ENCODE data around the gene DHX8. TPM values are rescaled to one million over a fixed set of nuclear protein-coding genes. Genes with fewer than 3 reads are reported as not detected.
"Not testable (repeated sequence)": the region's sequence is repeated elsewhere in the genome, so short reads cannot be mapped to it uniquely, and the experiment has no call there.

Gene DHX8
- polyA plus RNA-seq, 1 experiment = 42.7 TPM

DNA sequence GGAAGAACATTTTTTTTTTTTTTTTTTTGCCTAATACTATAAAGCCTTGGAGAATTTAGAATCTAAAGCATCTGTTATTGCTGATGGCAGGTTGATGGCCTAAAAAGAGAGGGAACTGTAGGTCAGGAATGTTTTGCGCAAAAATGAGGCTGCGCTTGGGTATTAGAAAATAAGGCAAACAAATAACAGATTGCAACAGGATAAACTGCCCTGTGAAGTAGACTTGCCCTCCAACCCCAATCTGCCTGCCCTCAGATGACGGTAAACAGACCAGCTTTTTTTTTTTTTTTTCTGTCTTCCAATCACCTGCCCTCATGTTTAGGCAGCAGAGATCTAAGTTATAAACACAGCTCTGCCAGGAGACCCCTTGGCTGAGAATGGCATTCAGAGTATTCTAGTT is 3.8 kb upstream of the DHX8 start:
- DNase-seq (ENCODE audit: low read depth) = no peak
- Histone ChIP-seq H3K36me3 (ENCODE audit: control insufficient read depth, insufficient read depth, low read length) (no peaks in the 10 kb centered on the region), H3K4me3 (ENCODE audit: low read depth, low read length) (no peak overlapping the region), H3K27me3 (ENCODE audit: control insufficient read depth, insufficient read depth, low read length) (no peaks in the 10 kb centered on the region)
- TF ChIP-seq, protein P1, sequence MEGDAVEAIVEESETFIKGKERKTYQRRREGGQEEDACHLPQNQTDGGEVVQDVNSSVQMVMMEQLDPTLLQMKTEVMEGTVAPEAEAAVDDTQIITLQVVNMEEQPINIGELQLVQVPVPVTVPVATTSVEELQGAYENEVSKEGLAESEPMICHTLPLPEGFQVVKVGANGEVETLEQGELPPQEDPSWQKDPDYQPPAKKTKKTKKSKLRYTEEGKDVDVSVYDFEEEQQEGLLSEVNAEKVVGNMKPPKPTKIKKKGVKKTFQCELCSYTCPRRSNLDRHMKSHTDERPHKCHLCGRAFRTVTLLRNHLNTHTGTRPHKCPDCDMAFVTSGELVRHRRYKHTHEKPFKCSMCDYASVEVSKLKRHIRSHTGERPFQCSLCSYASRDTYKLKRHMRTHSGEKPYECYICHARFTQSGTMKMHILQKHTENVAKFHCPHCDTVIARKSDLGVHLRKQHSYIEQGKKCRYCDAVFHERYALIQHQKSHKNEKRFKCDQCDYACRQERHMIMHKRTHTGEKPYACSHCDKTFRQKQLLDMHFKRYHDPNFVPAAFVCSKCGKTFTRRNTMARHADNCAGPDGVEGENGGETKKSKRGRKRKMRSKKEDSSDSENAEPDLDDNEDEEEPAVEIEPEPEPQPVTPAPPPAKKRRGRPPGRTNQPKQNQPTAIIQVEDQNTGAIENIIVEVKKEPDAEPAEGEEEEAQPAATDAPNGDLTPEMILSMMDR (IDR thresholded peaks at IDR 0.05; ENCODE audit: insufficient read depth, low read depth, low read length) = no peak
- ChIA-PET POLR2A (interaction anchor here (0.7 to 1.0 kb wide), 2 partner anchors 81 to 112 kb away, joined by 4 to 9 read pairs; no protein-coding TSS in a partner anchor), CTCF (interaction anchor here (6.8 kb wide), 1 partner anchor 84 kb away, joined by 395 read pairs; the partner anchor contains the start of gene ARL4D)

DNA sequence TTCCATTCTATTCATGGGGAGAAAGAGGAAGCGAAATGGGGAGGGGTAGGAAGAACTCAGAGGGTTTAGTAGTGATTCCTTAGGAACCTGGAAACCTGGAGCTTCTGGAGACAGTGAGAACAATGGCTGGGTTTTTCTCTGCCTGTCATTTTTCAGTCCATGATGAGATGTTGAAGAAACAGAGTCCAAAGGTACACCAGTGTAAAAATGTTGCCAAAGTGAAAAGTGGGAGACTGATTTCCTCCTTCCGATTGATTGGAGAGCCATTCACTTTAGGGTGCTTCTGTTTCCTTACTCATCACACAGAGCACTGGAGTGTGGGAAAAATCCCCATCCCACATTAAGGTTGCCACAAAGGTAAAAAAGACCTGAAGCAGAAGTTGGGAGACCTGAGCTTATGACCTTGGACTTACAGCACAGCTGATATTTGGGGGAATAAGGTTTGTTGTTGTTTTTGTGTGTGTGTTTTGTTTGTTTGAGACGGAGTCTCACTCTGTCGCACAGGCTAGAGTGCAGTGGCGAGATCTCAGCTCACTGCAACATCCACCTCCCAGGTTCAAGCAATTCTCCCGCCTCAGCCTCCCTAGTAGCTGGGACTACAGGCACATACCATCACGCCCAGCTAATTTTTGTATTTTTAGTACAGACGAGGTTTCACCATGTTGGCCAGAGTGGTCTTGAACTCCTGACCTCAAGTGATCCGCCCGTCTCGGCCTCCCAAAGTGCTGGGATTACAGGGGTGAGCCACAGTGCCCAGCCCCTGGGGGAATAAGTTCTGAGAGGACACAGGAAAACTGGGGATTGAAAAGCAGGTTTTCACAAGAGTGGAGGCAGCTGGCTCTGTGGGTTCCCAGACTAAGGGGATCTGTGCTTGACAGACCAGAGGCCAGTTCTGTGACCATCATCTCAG is 1.4 kb upstream of the DHX8 start:
- TF ChIP-seq, protein P1 (IDR thresholded peaks at IDR 0.05; ENCODE audit: insufficient read depth, low read depth, low read length) = no peak
- POLR2A ChIA-PET = interaction anchor here (1.5 kb wide), 2 partner anchors 84 to 94 kb away, joined by 6 read pairs; partner anchors contain the start of gene ARL4D
- Histone ChIP-seq H3K36me3 (ENCODE audit: control insufficient read depth, insufficient read depth, low read length) (no peaks in the 10 kb centered on the region), H3K4me3 (ENCODE audit: low read depth, low read length) (no peak overlapping the region), H3K27me3 (ENCODE audit: control insufficient read depth, insufficient read depth, low read length) (no peaks in the 10 kb centered on the region)
- CTCF ChIA-PET = interaction anchor here (0.6 to 6.8 kb wide), 17 partner anchors 9 to 952 kb away, joined by 3 to 395 read pairs (median 6); partner anchors contain the start of gene ARL4D
- DNase-seq (ENCODE audit: low read depth) = no peak

DNA sequence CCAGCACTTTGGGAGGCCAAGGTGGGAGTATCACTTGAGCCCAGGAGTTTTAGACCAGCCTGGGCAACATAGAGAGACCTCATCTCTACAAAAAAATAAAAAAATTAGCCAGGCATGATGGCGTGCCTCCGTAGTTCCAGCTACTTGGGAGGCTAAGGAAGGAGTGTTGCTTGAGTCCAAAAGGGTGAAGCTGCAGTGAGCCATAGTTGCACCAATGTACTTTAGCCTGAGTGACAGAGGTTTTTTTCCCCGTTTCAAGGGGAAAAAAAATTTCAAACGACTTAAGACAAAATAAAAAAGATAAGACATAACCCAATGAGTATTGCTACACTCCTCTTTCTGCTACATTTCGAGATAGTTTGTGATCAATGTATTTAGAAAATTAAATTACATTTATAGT is 6.8 kb downstream of the DHX8 start:
- peaks cover 6% of the 10 kb centered on the region for H3K36me3 ChIP-seq (ENCODE audit: control insufficient read depth, insufficient read depth, low read length)
- TF ChIP-seq, protein P1 (IDR thresholded peaks at IDR 0.05; ENCODE audit: insufficient read depth, low read depth, low read length) = no peak
- CTCF ChIA-PET = interaction anchor here (1.2 kb wide), 1 partner anchor 29 kb away, joined by 7 read pairs; no protein-coding TSS in a partner anchor

DNA sequence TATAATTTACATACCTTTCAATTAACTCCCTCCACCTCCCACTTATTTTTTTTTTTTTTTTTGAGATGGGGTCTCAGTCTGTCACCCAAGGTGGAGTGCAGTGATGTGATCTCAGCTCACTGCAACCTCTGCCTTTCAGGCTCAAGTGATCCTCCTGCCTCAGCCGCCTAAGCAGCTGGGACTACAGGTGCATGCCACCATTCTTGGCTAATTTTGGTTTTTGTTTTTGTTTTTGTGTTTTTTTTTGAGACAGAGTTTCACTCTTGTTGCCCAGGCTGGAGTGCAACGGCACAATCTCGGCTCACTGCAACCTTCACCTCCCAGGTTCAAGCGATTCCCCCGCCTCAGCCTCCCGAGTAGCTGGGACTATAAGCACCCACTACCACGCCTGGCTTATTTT is 25.7 kb downstream of the DHX8 start:
- H3K4me3 ChIP-seq (ENCODE audit: low read depth, low read length); POLR2A ChIA-PET; H3K27me3 ChIP-seq (ENCODE audit: control insufficient read depth, insufficient read depth, low read length); DNase-seq (ENCODE audit: low read depth): not testable (repeated sequence)
- H3K36me3 ChIP-seq (ENCODE audit: control insufficient read depth, insufficient read depth, low read length) = peaks cover 24% of the 10 kb centered on the region
- CTCF ChIA-PET = interaction anchor here (0.6 kb wide), 1 partner anchor 251 kb away, joined by 3 read pairs; no protein-coding TSS in a partner anchor

More for the DNA sequence above, 6.8 kb downstream of the DHX8 start:
- POLR2A ChIA-PET = no interaction called here
- H3K27me3 ChIP-seq (ENCODE audit: control insufficient read depth, insufficient read depth, low read length) = no peaks in the 10 kb centered on the region
- no peak for DNase-seq (ENCODE audit: low read depth)
- H3K4me3 ChIP-seq (ENCODE audit: low read depth, low read length) = no peak overlapping the region

DNA sequence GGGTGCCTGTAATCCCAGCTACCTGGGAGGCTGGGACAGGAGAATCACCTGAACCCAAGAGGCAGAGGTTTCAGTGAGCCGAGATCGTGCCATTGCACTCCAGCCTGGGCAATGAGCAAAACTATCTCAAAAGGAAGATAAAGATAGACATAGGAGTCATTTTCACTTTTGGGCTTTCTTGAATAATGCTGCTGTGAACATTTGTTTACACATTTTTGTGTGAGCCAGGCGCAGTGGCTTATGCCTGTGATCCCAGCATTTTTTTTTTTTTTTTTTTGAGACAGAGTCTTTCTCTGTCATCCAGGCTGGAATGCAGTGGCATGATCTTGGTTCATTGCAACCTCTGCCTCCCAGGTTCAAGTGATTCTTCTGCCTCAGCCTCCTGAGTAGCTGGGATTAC is 27.4 kb downstream of the DHX8 start:
- DNase-seq (ENCODE audit: low read depth); H3K4me3 ChIP-seq (ENCODE audit: low read depth, low read length); CTCF ChIA-PET; H3K27me3 ChIP-seq (ENCODE audit: control insufficient read depth, insufficient read depth, low read length); POLR2A ChIA-PET: not testable (repeated sequence)
- H3K36me3 ChIP-seq (ENCODE audit: control insufficient read depth, insufficient read depth, low read length) = peaks cover 19% of the 10 kb centered on the region

DNA sequence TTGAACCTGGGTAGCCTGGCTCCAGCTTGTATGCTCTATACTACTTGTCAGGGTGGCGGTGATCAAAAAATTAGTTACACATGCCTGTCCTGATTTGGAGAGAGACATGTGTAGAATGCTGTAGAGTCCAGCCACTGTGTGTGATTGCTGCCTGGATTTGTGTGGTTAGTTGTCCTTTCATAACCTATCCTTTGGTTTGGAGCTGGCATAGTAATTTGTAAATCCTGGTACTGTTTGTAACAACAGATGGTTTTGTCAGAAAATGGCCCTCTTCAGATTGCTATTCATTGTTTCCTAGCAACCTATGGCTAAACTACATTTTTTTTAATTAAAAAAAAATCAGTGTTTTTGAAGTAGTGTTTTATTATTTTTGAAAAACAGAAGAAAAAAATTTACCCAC is 31.9 kb downstream of the DHX8 start:
- ChIA-PET CTCF (interaction anchor here (1.2 to 1.9 kb wide), 4 partner anchors 61 to 179 kb away, joined by 3 to 7 read pairs (median 4); no protein-coding TSS in a partner anchor), POLR2A (no interaction called here)
- peaks cover 10% of the 10 kb centered on the region for H3K36me3 ChIP-seq (ENCODE audit: control insufficient read depth, insufficient read depth, low read length)
- H3K27me3 ChIP-seq (ENCODE audit: control insufficient read depth, insufficient read depth, low read length) = no peaks in the 10 kb centered on the region
- no peak overlapping the region for H3K4me3 ChIP-seq (ENCODE audit: low read depth, low read length)
- no peak for DNase-seq (ENCODE audit: low read depth)
- TF ChIP-seq, protein P1 (IDR thresholded peaks at IDR 0.05; ENCODE audit: insufficient read depth, low read depth, low read length) = no peak
